ENCODE data around the gene SGPL1.

- no peak for TF ChIP-seq CTCF (IDR thresholded peaks at IDR 0.05)
- TF ChIP-seq POLR2A (IDR thresholded peaks at IDR 0.05): no peak
Measured at GRCh38 chr10:70822076-70822820, 6.5 kb downstream of the SGPL1 start.

Measured in esophagus squamous epithelium (tissue), 4 donors.